ENCODE results near the gene DNAJB1.
A peak's percentile ranks its signal among the peaks of the same experiment; 100 is the strongest.

The DNAJB1 gene

GRCh38 chr19:14496029-14496833, 22.0 kb downstream of the DNAJB1 start, which contains the start of gene GIPC1:
TSS of gene GIPC1 (minus strand) at chr19:14496127. CDS start at chr19:14482976, 13,151 bp downstream.
- DNase-seq (ENCODE audit: low read depth in 2 of 2), result peak; percentile 43 to 70

- DNase-seq (ENCODE audit: low read depth in 2 of 2), result no peak
Measured at GRCh38 chr19:14495672-14496028, 22.5 kb downstream of the DNAJB1 start.

DNA sequence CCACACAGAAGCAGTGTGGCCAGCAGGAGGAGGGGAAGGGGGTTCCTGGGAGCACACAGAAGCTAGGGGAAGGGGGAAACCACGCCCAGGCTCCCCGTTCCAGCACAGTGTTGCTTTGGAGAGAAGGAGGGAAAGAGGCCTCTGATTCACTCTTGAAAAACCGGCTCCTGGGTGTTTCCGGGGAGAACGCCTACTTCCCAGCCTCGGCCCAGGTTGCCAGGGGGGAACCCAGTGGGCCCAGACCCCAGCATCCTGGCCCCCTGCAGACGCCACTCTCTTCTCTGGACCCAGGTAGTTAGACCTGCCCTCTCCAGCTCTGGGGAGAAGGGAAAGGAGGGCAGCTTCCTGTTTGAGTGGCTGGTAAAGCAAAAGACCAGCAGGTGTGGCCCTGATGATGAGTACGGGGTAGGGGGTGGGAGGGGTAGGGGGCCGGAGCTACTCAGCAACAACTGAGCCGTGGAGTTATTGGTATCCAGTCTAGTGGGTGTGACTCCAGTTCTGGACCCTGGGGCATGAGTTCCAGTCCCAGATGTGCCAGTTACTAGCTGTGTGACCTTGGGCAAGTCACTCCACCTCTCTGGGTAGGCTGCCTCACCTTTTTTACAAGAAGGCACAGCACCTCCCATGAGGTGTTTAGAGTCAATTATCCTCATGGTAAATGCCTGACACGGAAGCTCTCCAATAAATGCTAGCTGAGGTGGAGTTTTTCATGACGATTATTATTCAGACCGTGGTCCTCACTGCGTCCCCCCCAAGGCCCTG, 23.1 kb downstream of the DNAJB1 start:
- no peak for DNase-seq (ENCODE audit: low read depth in 2 of 2)

DNA sequence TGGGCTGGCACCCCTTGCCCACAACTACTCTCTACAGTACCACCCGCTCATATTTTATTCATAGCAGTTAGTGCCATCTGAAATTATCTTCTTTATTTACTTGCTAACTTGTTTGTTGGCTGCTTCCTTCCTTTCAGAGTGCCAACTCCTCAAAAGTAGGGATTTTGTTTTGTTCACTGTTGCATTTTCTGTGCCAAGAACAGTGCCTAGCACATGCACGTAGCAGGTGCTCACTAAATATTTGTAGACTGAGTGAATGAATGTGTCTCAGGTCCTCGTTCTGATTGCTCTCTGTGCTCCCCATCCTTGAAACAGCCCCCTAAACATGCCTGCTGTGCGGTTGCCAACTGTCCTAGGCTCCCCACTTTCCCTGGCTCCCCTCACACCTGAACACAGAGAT, 23.8 kb downstream of the DNAJB1 start:
- DNase-seq (ENCODE audit: low read depth in 2 of 2), result no peak

DNA sequence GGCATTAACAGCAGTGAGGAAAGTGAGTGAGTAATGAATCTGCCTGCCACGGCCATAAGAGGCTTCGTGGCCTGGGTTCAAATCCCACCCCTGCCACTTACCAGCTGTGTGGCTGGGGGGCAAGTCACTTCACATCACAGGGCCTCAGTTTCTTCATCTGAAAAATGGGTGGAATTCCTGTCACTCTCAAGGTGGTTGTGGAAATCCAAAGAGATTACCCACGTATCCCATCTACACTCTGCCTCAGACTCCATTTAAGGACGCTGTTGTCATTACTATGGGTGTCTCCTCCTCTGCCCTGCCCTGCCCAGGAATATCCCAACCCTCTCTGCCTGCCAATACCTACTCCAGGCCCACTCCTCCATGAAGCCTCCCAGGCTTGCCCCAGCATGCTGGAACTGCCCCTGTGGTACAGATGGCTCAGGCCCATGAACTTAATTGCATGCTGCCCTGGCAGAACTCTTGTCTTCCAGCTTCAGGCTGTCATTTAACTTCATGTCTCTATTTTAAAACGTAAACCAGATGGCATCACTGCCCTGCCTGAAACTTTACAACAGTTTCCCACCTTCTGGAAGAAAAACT, 25.4 kb downstream of the DNAJB1 start:
- DNase-seq (ENCODE audit: low read depth in 2 of 2), result no peak

DNA sequence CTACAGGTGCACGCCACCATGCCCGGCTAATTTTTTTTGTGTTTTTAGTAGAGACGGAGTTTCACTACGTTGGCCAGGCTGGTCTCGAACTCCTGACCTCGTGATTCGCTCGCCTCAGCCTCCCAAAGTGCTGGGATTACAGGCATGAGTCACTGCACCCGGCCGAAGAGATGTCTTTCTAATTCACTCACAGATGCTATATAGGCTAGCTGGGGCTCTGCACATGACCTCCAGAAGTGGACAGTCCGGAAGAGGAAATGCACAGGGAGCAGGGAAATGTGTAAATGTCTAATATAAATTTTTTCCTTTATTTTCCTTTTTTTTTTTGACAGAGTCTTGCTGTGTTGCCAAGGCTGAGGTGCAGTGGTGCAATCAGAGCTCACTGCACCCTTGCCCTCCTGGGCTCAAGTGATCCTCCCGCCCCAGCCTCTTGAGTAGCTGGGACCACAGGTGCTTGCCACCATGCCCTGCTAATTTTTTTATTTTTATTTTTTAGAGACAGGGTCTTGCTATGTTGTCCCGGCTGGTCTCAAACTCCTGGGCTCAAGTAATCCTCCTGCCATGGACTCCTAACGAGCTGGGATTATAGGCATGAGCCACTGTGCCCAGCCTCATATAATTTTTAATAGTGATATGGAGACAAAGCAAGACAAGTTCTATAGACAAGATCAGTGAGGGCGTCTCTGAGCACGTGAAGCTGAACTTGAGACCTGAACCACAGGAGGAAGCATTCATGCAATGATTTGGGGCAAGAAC, 30.6 kb downstream of the DNAJB1 start:
- no peak for DNase-seq (ENCODE audit: low read depth in 2 of 2)

GRCh38 chr19:14482172-14482941, 35.8 kb downstream of the DNAJB1 start:
- DNase-seq (ENCODE audit: low read depth in 2 of 2), result no peak

DNA sequence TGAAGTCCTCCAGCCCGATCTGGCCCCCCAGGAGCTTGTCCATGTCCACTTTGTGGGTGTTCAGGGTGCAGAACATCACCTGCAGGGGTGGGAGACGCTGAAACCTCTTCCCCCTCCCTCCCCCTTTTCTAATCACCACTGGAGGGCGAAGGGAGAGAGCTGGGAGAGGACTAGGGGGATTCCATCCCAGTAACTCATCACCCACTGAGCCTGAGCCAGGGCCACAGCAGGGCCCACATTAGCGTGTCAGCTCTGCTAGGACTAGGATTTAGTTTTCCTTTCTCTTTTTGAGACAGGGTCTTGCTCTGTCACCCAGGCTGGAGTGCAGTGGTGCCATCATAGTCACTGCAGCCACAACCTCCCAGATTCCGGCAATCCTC, 37.5 kb downstream of the DNAJB1 start:
- no peak for DNase-seq (ENCODE audit: low read depth in 2 of 2)

DNA sequence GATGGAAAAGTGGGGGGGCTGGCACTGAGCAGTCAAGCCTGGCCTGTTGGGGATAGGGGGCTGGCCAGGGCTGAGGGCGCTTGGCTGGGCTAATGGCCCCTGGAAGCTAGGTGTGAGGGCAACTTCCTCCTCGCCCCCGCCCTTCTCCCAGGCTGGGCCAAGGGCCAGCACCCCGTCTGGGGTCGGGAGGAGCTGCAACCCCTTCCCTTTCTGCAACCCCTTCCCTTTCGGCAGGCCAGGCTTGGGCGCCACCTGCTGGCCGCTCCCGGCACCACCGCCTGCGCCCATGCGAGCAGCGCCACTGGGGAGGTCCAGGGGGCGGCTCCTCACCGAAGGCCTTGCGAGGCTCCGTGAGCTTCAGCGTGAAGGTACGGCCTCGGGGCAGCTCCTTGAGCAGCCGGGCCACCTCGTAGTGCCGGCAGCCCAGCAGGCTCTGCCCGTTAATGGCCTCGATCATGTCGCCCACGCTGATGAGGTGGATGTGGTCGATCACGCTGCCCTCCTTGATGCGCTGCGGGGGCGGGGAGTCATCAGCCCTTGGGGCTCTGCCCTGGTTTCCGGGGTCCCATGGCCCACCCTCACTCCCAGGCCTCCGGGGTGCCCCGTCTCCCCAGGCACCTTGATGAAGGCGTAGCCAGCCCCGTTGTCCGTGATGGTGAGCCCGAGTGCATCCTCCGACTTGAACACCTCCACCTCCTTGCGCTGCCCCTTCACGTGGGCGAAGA, 38.1 kb downstream of the DNAJB1 start:
- DNase-seq (ENCODE audit: low read depth in 2 of 2), result peak; percentile 42 to 48

GRCh38 chr19:14479309-14479974, 38.8 kb downstream of the DNAJB1 start:
- DNase-seq (ENCODE audit: low read depth in 2 of 2), result no peak

- DNase-seq (ENCODE audit: low read depth in 2 of 2), result no peak
Measured at GRCh38 chr19:14478113-14478545, 40.1 kb downstream of the DNAJB1 start.

DNA sequence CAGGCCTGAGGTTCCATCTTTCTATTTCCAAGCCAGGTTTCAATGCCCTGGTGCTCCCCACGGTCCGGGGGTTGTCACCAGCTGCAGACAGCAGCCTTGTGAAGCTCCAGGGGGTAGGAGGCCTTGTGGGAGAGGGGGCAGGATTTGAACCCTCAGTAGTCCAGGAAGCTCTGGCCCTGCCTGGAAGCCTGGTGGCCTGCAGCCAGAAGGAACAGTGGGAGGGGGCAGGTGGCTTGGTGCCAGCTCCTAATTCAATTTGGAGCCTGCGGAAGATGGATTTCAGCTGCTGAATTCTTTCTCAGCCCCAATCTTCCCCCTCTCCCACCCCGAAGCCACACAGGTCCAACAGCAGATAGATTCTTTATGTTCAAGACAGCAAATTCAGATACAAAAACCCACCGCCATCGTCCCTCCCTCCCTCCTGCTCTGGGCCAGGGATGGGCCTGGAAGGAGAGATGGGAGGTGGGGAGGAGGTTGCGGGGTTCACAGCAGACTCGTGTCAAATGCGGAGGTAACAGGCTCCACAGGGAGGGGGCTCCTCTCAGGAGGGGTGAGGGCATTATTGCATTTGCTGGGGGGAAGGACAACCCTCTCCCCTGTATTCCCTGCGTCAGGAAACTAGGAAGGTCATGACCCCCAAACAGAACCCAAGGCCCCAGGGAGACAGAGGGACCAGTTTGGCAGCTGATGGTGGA, 40.6 kb downstream of the DNAJB1 start:
- DNase-seq (ENCODE audit: low read depth in 2 of 2), result no peak

- DNase-seq (ENCODE audit: low read depth in 2 of 2), result peak in 1 of 2 donors; percentile 34
Measured at GRCh38 chr19:14476673-14477401, 41.4 kb downstream of the DNAJB1 start.

DNA sequence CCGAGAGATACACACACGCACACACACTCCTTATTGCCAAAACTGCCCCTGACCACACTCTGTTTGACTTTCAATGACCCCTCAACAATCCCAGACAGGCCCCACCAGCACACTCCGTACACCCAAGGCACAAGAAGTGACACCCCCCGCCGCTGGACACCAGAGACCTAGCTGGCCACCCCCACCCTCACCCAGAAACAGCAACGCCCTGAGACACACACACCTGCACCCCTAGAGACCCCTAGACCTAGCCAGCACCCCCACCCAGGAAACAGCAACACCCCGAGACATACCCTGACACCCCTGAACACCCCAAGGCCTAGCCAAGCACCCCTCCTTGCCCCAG, 41.9 kb downstream of the DNAJB1 start:
- no peak for DNase-seq (ENCODE audit: low read depth in 2 of 2)

GRCh38 chr19:14475251-14476073, 42.7 kb downstream of the DNAJB1 start, which contains the start of gene PTGER1:
TSS of gene PTGER1 (minus strand) at chr19:14475354. CDS start at chr19:14474320, 1,034 bp downstream.
- DNase-seq (ENCODE audit: low read depth in 2 of 2), result no peak

GRCh38 chr19:14474827-14475226, 43.4 kb downstream of the DNAJB1 start:
- no peak for DNase-seq (ENCODE audit: low read depth in 2 of 2)

DNA sequence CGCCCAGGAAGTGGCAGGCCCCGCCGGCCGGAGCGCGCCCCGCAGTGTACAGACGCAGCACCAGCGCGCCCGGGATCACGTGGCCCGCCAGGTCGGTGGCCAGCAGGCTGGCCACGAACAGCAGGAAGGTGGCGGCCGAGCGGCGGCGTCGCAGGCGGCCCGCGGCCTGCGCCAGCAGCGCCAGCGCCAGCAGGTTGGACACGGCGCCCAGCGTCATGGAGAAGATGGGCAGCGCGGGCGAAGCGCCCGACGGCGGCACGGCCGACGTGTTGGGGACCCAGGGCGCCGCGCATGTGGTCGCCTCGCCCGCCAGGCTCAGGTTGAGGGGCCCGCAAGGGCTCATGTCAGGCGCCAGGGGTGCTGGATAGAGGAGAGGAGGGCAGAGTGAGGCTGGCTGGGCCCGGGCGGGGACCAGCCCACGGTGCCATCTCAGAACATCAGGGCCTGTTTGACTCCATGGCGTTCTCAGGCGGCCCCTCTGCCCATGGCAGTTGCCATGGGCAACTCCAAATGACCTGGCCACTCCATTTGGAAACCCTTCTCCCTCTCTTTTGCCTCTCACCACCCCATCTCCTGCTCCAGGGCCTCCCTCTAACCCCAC, 44.1 kb downstream of the DNAJB1 start:
- no peak for DNase-seq (ENCODE audit: low read depth in 2 of 2)
